A549 (cell line): ENCODE results near the gene SH3PXD2B. TPM values are rescaled to one million over a fixed set of nuclear protein-coding genes. Genes with fewer than 3 reads are reported as not detected.

Source experiments
- ATAC-seq, 2 experiments: fragments of 200-7000 bp in 1 of 2; fragments of >200 bp in 1 of 2; cut with Nextera tagmentation in 1 of 2; cut with Tn5 transposase in 1 of 2; 3 replicates each; pipeline versions ENCODE4 v1.8.0 to v1.9.1; 2018 to 2020; ENCODE audit warnings: mild to moderate bottlenecking in 1 of 2, moderate library complexity in 1 of 2
- CTCF ChIA-PET: fragments of 300-600 bp; sonication (Branson Sonifier 250); formaldehyde crosslinking; extraction: SDS; loops from one replicate; lab custom pipeline; 2021; ENCODE audit warnings: antibody characterized with exemption, inconsistent platforms; lab: Yijun Ruan, JAX
- POLR2A ChIA-PET: fragments of 350-600 bp; formaldehyde crosslinking; extraction: SDS; loops from one replicate; lab custom pipeline; 2021; ENCODE audit warnings: antibody characterized with exemption, inconsistent platforms; lab: Yijun Ruan, JAX
- DNase-seq, 2 experiments: peaks; one replicate each; pipeline versions ENCODE4 v3.0.0 to v3.0.0-alpha.2; 2011 to 2016; ENCODE audit warnings: low read depth in 1 of 2, low spot score in 1 of 2
- FAIRE-seq: peaks from 2 replicates; lab custom pipeline; 2011; peaks lifted over from hg19 to GRCh38; lab: Jason Lieb, UNC
- H3K27ac ChIP-seq, 2 experiments: fragments of >200 bp; sonication (Bioruptor Twin); formaldehyde crosslinking; 3 replicates each; pipeline ENCODE4 v1.5.1; 2016 to 2017
- H3K4me1 ChIP-seq: fragments of >200 bp; sonication (Bioruptor Twin); formaldehyde crosslinking; 3 replicates; pipeline ENCODE4 v1.6.1; 2016
- H3K4me2 ChIP-seq: fragments of >200 bp; sonication (Bioruptor Twin); formaldehyde crosslinking; 3 replicates; pipeline ENCODE4 v1.6.1; 2016
- H3K4me3 ChIP-seq: fragments of >200 bp; sonication (Bioruptor Twin); formaldehyde crosslinking; 3 replicates; pipeline ENCODE4 v1.5.1; 2016
- H3K9me3 ChIP-seq: fragments of >200 bp; sonication (Bioruptor Twin); formaldehyde crosslinking; 3 replicates; pipeline ENCODE4 v1.6.1; 2016
- BCL3 ChIP-seq: fragments of >200 bp; sonication (Bioruptor Twin); formaldehyde crosslinking; IDR thresholded peaks from 3 replicates; pipeline ENCODE4 v1.6.1; 2016
- CBX8 ChIP-seq: fragments of 200-600 bp; sonication (generic); IDR thresholded peaks from 2 replicates; pipeline ENCODE4 v1.6.1; 2016
- CEBPB ChIP-seq, 2 experiments: fragments of >200 bp in 1 of 2; sonication (Bioruptor Twin) in 1 of 2; formaldehyde crosslinking in 1 of 2; IDR thresholded peaks; 2 replicates each; pipeline ENCODE4 v1.6.1; 2012 to 2016
- CHD4 ChIP-seq: fragments of 200-600 bp; sonication (generic); IDR thresholded peaks from 2 replicates; pipeline ENCODE4 v1.6.1; 2016; ENCODE audit warnings: antibody characterized with exemption, mild to moderate bottlenecking, borderline replicate concordance
- E2F6 ChIP-seq: IDR thresholded peaks from 2 replicates; pipeline ENCODE4 v1.6.1; 2012; ENCODE audit warnings: low read depth, borderline replicate concordance
- FOSL2 ChIP-seq, 2 experiments: fragments of 450-650 bp in 1 of 2; fragments of >200 bp in 1 of 2; sonication (Bioruptor Twin) in 1 of 2; formaldehyde crosslinking; IDR thresholded peaks; 2 replicates each; pipeline versions ENCODE4 v1.5.0 to v1.6.1; 2016 to 2020; ENCODE audit warnings: mild to moderate bottlenecking in 1 of 2, moderate library complexity in 1 of 2
- HEYL ChIP-seq: fragments of 250-450 bp; sonication (Bioruptor Pico); IDR thresholded peaks from 2 replicates; pipeline ENCODE4 v1.8.0; 2021; ENCODE audit warnings: mild to moderate bottlenecking, moderate library complexity
- HMGXB4 ChIP-seq: fragments of 250-450 bp; sonication (Bioruptor Pico); IDR thresholded peaks from 2 replicates; pipeline ENCODE4 v1.5.0; 2021; ENCODE audit warnings: mild to moderate bottlenecking, moderate library complexity, borderline replicate concordance
- JUNB ChIP-seq: fragments of >200 bp; sonication (Bioruptor Twin); formaldehyde crosslinking; IDR thresholded peaks from 2 replicates; pipeline ENCODE4 v1.6.1; 2016
- MAFK ChIP-seq: fragments of 450-650 bp; IDR thresholded peaks from 2 replicates; pipeline ENCODE4 v1.6.1; 2014; ENCODE audit not compliant: partially characterized antibody
- MAZ ChIP-seq: fragments of 150-350 bp; IDR thresholded peaks from 2 replicates; pipeline ENCODE4 v1.6.1; 2014; ENCODE audit warnings: antibody characterized with exemption, low read depth, low read length, borderline replicate concordance
- MYC ChIP-seq: IDR thresholded peaks from 2 replicates; pipeline ENCODE4 v1.6.1; 2012; ENCODE audit warnings: mild to moderate bottlenecking, inconsistent platforms, low read length, improper control_type of control experiment, borderline replicate concordance
- NFE2L2 ChIP-seq: fragments of 150-350 bp; conservative IDR thresholded peaks from 2 replicates; pipeline ENCODE4 v1.6.1; 2014; ENCODE audit warnings: low read length
- NR3C1 ChIP-seq: fragments of >200 bp; sonication (Bioruptor Twin); formaldehyde crosslinking; IDR thresholded peaks from 3 replicates; pipeline ENCODE4 v1.6.1; 2017
- PBX3 ChIP-seq: IDR thresholded peaks from 2 replicates; pipeline ENCODE4 v1.6.1; 2012
- PHF8 ChIP-seq: fragments of 200-600 bp; sonication (generic); IDR thresholded peaks from 2 replicates; pipeline ENCODE4 v1.6.1; 2016; ENCODE audit warnings: low read depth, mild to moderate bottlenecking, antibody characterized with exemption, moderate library complexity, borderline replicate concordance
- RARB ChIP-seq: fragments of 250-450 bp; sonication (Bioruptor Pico); IDR thresholded peaks from 2 replicates; pipeline ENCODE4 v1.8.0; 2021; ENCODE audit warnings: mild to moderate bottlenecking, moderate library complexity
- SMC3 ChIP-seq: fragments of >200 bp; sonication (Bioruptor Twin); formaldehyde crosslinking; IDR thresholded peaks from 3 replicates; pipeline ENCODE4 v1.6.1; 2018; ENCODE audit warnings: inconsistent platforms
- SREBF2 ChIP-seq: fragments of 450-650 bp; IDR thresholded peaks from 2 replicates; pipeline ENCODE4 v1.6.1; 2014; ENCODE audit warnings: mild to moderate bottlenecking, moderate library complexity
- ZFP36 ChIP-seq: fragments of 450-650 bp; IDR thresholded peaks from 2 replicates; pipeline ENCODE4 v1.6.1; 2014; ENCODE audit warnings: borderline replicate concordance; ENCODE audit not compliant: partially characterized antibody
- ZSCAN20 ChIP-seq: fragments of 250-450 bp; sonication (Bioruptor Pico); IDR thresholded peaks from 2 replicates; pipeline ENCODE4 v1.8.0; 2022; ENCODE audit warnings: mild to moderate bottlenecking, moderate library complexity
- WGBS: methylation state at CpG from one replicate; pipeline ENCODE4 v1.1.6; 2017; ENCODE audit errors: missing lambda C conversion rate; 5-methylcytosine and 5-hydroxymethylcytosine counted together
- polyA plus RNA-seq, 4 experiments: library from polyadenylated mRNA; depleted of rRNA in 3 of 4; stranded (reverse); fragments of >200 nt; fragmentation: RNase III in 1 of 4; extraction: RNeasy Plus Mini Kit Qiagen cat#74134 plus additional on column Dnase treatment in 1 of 4; gene quantifications; 2 replicates in 3 of 4; 3 replicates in 1 of 4; pipeline ENCODE4 v1.2.3, GENCODE V29; 2011 to 2017

Gene SH3PXD2B
- polyA plus RNA-seq, 2 of the 4 experiments (the other 2 are of a cell fraction): 15.1 to 15.5 TPM

- no peak overlapping the region for H3K4me2 ChIP-seq
- no peak overlapping the region for H3K27ac ChIP-seq
- no peak for TF ChIP-seq JUNB
- no peak for TF ChIP-seq ZSCAN20
- TF ChIP-seq NFE2L2: no peak
- TF ChIP-seq MAZ: no peak
- no peak for TF ChIP-seq MYC
- no peak for TF ChIP-seq RARB (CRISPR knock-in tag)
- TF ChIP-seq NR3C1: no peak
- no peak for TF ChIP-seq CEBPB (IDR thresholded peaks at IDR 0.05)
- TF ChIP-seq SMC3: no peak
- TF ChIP-seq PBX3: no peak
- TF ChIP-seq HEYL (CRISPR knock-in tag): no peak
- no peak for TF ChIP-seq CHD4
- TF ChIP-seq SREBF2: no peak
- 0 out of 3 replicates have a peak, but pooled peaks cover 3% of the 10 kb centered on the region for H3K4me1 ChIP-seq
- FAIRE-seq: no peak
- POLR2A ChIA-PET: no interaction called here
- WGBS: 93% methylated on average over 3 of the region's 3 CpGs
- no peak for DNase-seq
- H3K4me3 ChIP-seq: no peak overlapping the region
- CTCF ChIA-PET: interaction anchor here (0.6 to 0.7 kb wide), 5 partner anchors 17 to 1120 kb away, joined by 3 to 4 read pairs (median 4); no protein-coding TSS in a partner anchor
- H3K9me3 ChIP-seq: no peaks in the 10 kb centered on the region
- no peak for ATAC-seq
These were observed 58.1 kb downstream of the SH3PXD2B start for GRCh38 chr5:172396220-172396619.

- FAIRE-seq (no peak), DNase-seq (no peak), ATAC-seq (no peak)
- no peaks in the 10 kb centered on the region for H3K9me3 ChIP-seq
- no peak for TF ChIP-seq ZFP36
- no peak for TF ChIP-seq FOSL2 (IDR thresholded peaks at IDR 0.05)
- TF ChIP-seq FOSL2 (CRISPR knock-in tag; IDR thresholded peaks at IDR 0.05): no peak
- no peak for TF ChIP-seq CBX8
- no peak for TF ChIP-seq PHF8
- TF ChIP-seq BCL3: no peak
- TF ChIP-seq HMGXB4: no peak
- TF ChIP-seq E2F6: no peak
- TF ChIP-seq NFE2L2: no peak
- TF ChIP-seq MAFK: no peak
- TF ChIP-seq PBX3: no peak
- POLR2A ChIA-PET: no interaction called here
- H3K4me1 ChIP-seq: 0 out of 3 replicates have a peak, but pooled peaks cover 3% of the 10 kb centered on the region
- no peak overlapping the region for H3K4me3 ChIP-seq
- H3K27ac ChIP-seq: no peak overlapping the region
- no peak overlapping the region for H3K4me2 ChIP-seq
- CTCF ChIA-PET: no interaction called here
- 97% methylated on average over 5 of the region's 5 CpGs for WGBS
These were observed 58.8 kb downstream of the SH3PXD2B start for GRCh38 chr5:172395483-172395882.
